Liver (tissue), 9 donors: ENCODE data around the gene NTF4. TPM values are rescaled to one million over a fixed set of nuclear protein-coding genes. Genes with fewer than 3 reads are reported as not detected.

Experiments used
- DNase-seq: peaks from one replicate; pipeline ENCODE4 v3.0.0-alpha.2; 2017; ENCODE audit warnings: low spot score
- H3K27ac ChIP-seq, 2 donors: one replicate each; pipeline ENCODE4 v1.7.0; 2013; ENCODE audit warnings: inconsistent platforms in 2 of 2, low read length in 2 of 2, control low read depth in 1 of 2, low read depth in 1 of 2, mild to moderate bottlenecking in 1 of 2
- H3K27me3 ChIP-seq, 4 donors: one replicate each; pipeline versions ENCODE4 v1.6.1 to v1.7.0; 2013; ENCODE audit warnings: low read length in 3 of 4, inconsistent platforms in 1 of 4, mild to moderate bottlenecking in 1 of 4, moderate library complexity in 1 of 4; ENCODE audit not compliant: control insufficient read depth in 4 of 4, insufficient read depth in 4 of 4
- H3K36me3 ChIP-seq, 4 donors: one replicate each; pipeline versions ENCODE4 v1.6.1 to v1.7.0; 2013; ENCODE audit warnings: low read length in 3 of 4, mild to moderate bottlenecking in 3 of 4, low read depth in 1 of 4, moderate library complexity in 1 of 4; ENCODE audit not compliant: control insufficient read depth in 4 of 4, insufficient read depth in 3 of 4
- H3K4me1 ChIP-seq, 4 donors: one replicate each; pipeline versions ENCODE4 v1.6.1 to v1.7.0; 2013; ENCODE audit warnings: low read length in 3 of 4, mild to moderate bottlenecking in 3 of 4, moderate library complexity in 1 of 4; ENCODE audit not compliant: control insufficient read depth in 4 of 4, insufficient read depth in 4 of 4
- H3K4me3 ChIP-seq, 3 donors: one replicate each; pipeline versions ENCODE4 v1.6.1 to v1.7.0; 2013; ENCODE audit warnings: low read length in 3 of 3, control low read depth in 1 of 3, low read depth in 1 of 3, mild to moderate bottlenecking in 1 of 3
- H3K9ac ChIP-seq, 2 donors: one replicate each; pipeline ENCODE4 v1.7.0; 2013; ENCODE audit warnings: low read length in 2 of 2, mild to moderate bottlenecking in 2 of 2, moderate library complexity in 2 of 2, control low read depth in 1 of 2, low read depth in 1 of 2
- H3K9me3 ChIP-seq, 4 donors: one replicate each; pipeline versions ENCODE4 v1.6.1 to v1.7.0; 2013; ENCODE audit warnings: low read length in 3 of 4; ENCODE audit not compliant: control insufficient read depth in 4 of 4
- EGR1 ChIP-seq, 2 donors: IDR thresholded peaks; 2 replicates each; pipeline ENCODE4 v1.6.1; 2016 to 2018; ENCODE audit warnings: antibody characterized with exemption in 2 of 2, low read depth in 2 of 2
- FOXA2 ChIP-seq: IDR thresholded peaks from 2 replicates; pipeline ENCODE4 v1.6.1; 2016; ENCODE audit warnings: antibody characterized with exemption
- HNF4G ChIP-seq: IDR thresholded peaks from 2 replicates; pipeline ENCODE4 v1.6.1; 2016; ENCODE audit warnings: antibody characterized with exemption
- NR2F2 ChIP-seq: IDR thresholded peaks from 2 replicates; pipeline ENCODE4 v1.6.1; 2016; ENCODE audit warnings: antibody characterized with exemption
- RAD21 ChIP-seq, 2 donors: IDR thresholded peaks; 2 replicates each; pipeline ENCODE4 v1.6.1; 2016; ENCODE audit warnings: antibody characterized with exemption in 2 of 2, mild to moderate bottlenecking in 2 of 2
- RXRA ChIP-seq, 2 donors: IDR thresholded peaks; 2 replicates each; pipeline ENCODE4 v1.6.1; 2017 to 2018; ENCODE audit warnings: antibody characterized with exemption in 2 of 2, mild to moderate bottlenecking in 1 of 2
- SP1 ChIP-seq: IDR thresholded peaks from 2 replicates; pipeline ENCODE4 v1.6.1; 2018; ENCODE audit warnings: antibody characterized with exemption, mild to moderate bottlenecking
- TAF1 ChIP-seq: conservative IDR thresholded peaks from 2 replicates; pipeline ENCODE4 v1.6.1; 2016; ENCODE audit warnings: antibody characterized with exemption, mild to moderate bottlenecking
- WGBS: extraction: QIAGEN DNeasy Blood & Tissue Kit; methylation state at CpG from one replicate; pipeline ENCODE4 v1.1.7; 2013; 5-methylcytosine and 5-hydroxymethylcytosine counted together
- polyA plus RNA-seq, 2 donors: library from polyadenylated mRNA; stranded (reverse) in 1 of 2; unstranded in 1 of 2; fragments of 200-250 nt in 1 of 2; fragments of >200 nt in 1 of 2; fragmentation: Nextera tagmentation in 1 of 2; extraction: Ambion mirVana in 1 of 2; gene quantifications; one replicate each; pipeline versions ENCODE4 v1.2.1 to v1.2.3, GENCODE V29; 2013 to 2015
- total RNA-seq, 2 donors: library from RNA; depleted of rRNA; stranded (reverse); fragments of >200 nt; gene quantifications; one replicate each; pipeline ENCODE4 v1.2.3, GENCODE V29; 2014
- TF ChIP-seq, protein P1 (sequence below): IDR thresholded peaks from 2 replicates; pipeline ENCODE4 v1.6.1; 2016; ENCODE audit warnings: antibody characterized with exemption, mild to moderate bottlenecking
- TF ChIP-seq, protein P2 (sequence below): fragments of 150-350 bp; IDR thresholded peaks from 2 replicates; pipeline ENCODE4 v1.5.1; 2017; ENCODE audit warnings: improper control_type of control experiment, low read depth, low read length; ENCODE audit not compliant: missing input control
- TF ChIP-seq, protein P3 (sequence below): IDR thresholded peaks from 2 replicates; pipeline ENCODE4 v1.6.1; 2016; ENCODE audit warnings: antibody characterized with exemption
- donor health status: healthy.
- donor health status: healthy.
- donor health status: healthy.
- donor health status: healthy.
- donor health status: healthy.

Gene NTF4
- total and polyA plus RNA-seq, 4 donors, result not detected

DNA sequence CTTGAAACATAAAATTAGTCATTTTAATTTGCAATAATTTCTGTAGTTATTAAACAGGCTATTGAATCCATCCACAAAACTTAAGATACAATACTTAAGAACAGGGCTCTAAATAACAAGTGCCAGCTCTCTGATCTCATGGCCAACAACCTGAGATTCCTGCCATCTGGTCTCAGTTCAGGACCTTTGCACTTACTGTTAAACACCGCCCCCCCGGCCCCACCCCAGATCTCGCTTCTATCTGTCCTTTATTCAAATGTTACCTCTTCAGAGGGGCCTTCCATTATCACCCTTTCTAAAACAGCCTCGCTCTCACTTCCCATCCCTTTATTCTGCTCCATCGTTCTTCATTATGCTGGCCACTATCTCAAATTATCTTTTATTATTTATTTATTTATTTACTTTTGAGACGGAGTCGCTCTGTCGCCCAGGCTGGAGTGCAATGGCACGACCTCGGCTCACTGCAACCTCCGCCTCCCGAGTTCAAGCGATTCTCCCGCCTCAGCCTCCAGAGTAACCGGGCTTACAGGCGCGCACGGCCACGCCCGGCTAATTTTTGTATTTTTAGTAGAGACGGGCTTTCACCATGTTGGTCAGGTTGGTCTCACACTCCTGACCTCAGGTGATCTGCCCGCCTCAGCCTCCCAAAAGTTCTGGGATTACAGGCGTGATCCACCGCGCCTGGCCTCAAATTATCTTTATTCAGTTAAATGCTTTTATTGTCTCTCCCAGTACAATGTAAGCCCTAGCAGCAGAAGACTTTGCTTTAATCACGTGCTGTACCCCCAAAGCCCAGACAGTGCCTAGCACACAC is 19.8 kb upstream of the NTF4 start:
- H3K4me1 ChIP-seq, result peaks cover 11 to 26% (median 19%) of the 10 kb centered on the region in 4 donors
- peak overlapping the region; percentile 90 for H3K27ac ChIP-seq
- H3K9ac ChIP-seq, result peak overlapping the region; percentile 14 to 22
- H3K4me3 ChIP-seq, result peak overlapping the region in 2 of 3 donors; percentile 36 to 49
- TF ChIP-seq EGR1 (IDR thresholded peaks at IDR 0.05; ENCODE audit: low read depth in 2 of 2), result no peak
- TF ChIP-seq NR2F2, result no peak
- no peak for TF ChIP-seq HNF4G
- TF ChIP-seq TAF1, result peak; percentile 14
- TF ChIP-seq RXRA (IDR thresholded peaks at IDR 0.05), result no peak
- H3K36me3 ChIP-seq, result peaks cover 0 to 12% (median 6%) of the 10 kb centered on the region in 4 donors
- no peak for DNase-seq
- no peaks in the 10 kb centered on the region for H3K9me3 ChIP-seq
- H3K27me3 ChIP-seq, result no peaks in the 10 kb centered on the region
- 65% methylated on average over 26 of the region's 26 CpGs for WGBS

DNA sequence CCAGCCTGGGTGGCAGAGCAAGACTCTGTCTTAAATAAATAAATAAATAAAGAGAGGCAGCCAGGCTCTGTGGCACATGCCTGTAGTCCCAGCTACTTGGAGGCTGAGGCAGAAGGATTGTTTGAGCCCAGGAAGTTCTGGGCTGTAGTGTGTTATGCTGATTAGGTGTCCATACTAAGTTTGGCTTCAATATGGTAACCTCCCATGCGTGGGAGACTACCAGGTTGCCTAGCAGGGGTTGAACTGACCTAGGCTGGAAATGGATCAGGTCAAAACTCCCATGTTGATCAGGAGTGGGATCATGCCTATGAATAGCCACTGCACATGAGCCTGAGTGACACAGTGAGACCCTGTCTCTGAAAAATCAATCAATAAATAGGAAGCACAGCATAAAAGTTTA is 16.7 kb upstream of the NTF4 start:
- peaks cover 4 to 10% (median 6%) of the 10 kb centered on the region in 4 donors for H3K4me1 ChIP-seq
- no peak for DNase-seq
- no peak overlapping the region for H3K27ac ChIP-seq
- H3K4me3 ChIP-seq, result no peak overlapping the region
- WGBS, result 92% methylated on average over 1 of the region's 1 CpG
- no peaks in the 10 kb centered on the region for H3K36me3 ChIP-seq
- H3K9ac ChIP-seq, result no peak overlapping the region
- TF ChIP-seq HNF4G (no peak), RXRA (IDR thresholded peaks at IDR 0.05) (no peak), TAF1 (no peak), SP1 (no peak), NR2F2 (no peak), RAD21 (IDR thresholded peaks at IDR 0.05) (no peak), FOXA2 (no peak)
- TF ChIP-seq, protein P1, sequence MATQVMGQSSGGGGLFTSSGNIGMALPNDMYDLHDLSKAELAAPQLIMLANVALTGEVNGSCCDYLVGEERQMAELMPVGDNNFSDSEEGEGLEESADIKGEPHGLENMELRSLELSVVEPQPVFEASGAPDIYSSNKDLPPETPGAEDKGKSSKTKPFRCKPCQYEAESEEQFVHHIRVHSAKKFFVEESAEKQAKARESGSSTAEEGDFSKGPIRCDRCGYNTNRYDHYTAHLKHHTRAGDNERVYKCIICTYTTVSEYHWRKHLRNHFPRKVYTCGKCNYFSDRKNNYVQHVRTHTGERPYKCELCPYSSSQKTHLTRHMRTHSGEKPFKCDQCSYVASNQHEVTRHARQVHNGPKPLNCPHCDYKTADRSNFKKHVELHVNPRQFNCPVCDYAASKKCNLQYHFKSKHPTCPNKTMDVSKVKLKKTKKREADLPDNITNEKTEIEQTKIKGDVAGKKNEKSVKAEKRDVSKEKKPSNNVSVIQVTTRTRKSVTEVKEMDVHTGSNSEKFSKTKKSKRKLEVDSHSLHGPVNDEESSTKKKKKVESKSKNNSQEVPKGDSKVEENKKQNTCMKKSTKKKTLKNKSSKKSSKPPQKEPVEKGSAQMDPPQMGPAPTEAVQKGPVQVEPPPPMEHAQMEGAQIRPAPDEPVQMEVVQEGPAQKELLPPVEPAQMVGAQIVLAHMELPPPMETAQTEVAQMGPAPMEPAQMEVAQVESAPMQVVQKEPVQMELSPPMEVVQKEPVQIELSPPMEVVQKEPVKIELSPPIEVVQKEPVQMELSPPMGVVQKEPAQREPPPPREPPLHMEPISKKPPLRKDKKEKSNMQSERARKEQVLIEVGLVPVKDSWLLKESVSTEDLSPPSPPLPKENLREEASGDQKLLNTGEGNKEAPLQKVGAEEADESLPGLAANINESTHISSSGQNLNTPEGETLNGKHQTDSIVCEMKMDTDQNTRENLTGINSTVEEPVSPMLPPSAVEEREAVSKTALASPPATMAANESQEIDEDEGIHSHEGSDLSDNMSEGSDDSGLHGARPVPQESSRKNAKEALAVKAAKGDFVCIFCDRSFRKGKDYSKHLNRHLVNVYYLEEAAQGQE, result no peak
- TF ChIP-seq, protein P2, sequence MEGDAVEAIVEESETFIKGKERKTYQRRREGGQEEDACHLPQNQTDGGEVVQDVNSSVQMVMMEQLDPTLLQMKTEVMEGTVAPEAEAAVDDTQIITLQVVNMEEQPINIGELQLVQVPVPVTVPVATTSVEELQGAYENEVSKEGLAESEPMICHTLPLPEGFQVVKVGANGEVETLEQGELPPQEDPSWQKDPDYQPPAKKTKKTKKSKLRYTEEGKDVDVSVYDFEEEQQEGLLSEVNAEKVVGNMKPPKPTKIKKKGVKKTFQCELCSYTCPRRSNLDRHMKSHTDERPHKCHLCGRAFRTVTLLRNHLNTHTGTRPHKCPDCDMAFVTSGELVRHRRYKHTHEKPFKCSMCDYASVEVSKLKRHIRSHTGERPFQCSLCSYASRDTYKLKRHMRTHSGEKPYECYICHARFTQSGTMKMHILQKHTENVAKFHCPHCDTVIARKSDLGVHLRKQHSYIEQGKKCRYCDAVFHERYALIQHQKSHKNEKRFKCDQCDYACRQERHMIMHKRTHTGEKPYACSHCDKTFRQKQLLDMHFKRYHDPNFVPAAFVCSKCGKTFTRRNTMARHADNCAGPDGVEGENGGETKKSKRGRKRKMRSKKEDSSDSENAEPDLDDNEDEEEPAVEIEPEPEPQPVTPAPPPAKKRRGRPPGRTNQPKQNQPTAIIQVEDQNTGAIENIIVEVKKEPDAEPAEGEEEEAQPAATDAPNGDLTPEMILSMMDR, result no peak
- TF ChIP-seq, protein P3, sequence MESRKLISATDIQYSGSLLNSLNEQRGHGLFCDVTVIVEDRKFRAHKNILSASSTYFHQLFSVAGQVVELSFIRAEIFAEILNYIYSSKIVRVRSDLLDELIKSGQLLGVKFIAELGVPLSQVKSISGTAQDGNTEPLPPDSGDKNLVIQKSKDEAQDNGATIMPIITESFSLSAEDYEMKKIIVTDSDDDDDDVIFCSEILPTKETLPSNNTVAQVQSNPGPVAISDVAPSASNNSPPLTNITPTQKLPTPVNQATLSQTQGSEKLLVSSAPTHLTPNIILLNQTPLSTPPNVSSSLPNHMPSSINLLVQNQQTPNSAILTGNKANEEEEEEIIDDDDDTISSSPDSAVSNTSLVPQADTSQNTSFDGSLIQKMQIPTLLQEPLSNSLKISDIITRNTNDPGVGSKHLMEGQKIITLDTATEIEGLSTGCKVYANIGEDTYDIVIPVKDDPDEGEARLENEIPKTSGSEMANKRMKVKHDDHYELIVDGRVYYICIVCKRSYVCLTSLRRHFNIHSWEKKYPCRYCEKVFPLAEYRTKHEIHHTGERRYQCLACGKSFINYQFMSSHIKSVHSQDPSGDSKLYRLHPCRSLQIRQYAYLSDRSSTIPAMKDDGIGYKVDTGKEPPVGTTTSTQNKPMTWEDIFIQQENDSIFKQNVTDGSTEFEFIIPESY, result no peak
- H3K27me3 ChIP-seq, result no peaks in the 10 kb centered on the region
- no peaks in the 10 kb centered on the region for H3K9me3 ChIP-seq
